Measurements from ENCODE around the gene WDR31. TPM values are rescaled to one million over a fixed set of nuclear protein-coding genes. Genes with fewer than 3 reads are reported as not detected.

Gene WDR31
- total and polyA plus RNA-seq, 2 experiments from 2014 or later: 4.1 to 5.4 TPM

DNA sequence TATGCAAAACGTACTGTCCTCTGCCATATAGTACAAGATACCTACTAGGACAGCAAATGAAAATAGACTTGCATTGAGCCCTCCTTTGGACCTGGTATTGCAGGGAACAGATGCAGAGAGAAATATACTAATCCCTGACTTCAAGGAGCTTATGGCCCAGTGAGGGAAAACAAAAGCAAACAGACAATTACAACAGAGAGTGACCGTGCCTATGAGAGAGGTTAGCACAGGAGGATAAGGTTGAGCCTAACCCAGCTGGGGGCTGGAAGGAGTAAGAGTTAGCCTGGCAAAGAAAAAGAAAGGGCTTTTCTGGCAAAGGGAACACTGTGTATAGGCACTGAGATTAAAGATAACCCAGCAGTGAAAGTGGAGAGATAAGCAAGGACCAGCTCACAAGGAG lies 70.2 kb downstream of the WDR31 start:
- DNase-seq (ENCODE audit: low read depth in 1 of 2, low spot score in 1 of 2): no peak
- no peaks in the 10 kb centered on the region for H3K9me3 ChIP-seq (ENCODE audit: low read depth)
- H3K36me3 ChIP-seq: peaks cover 36% of the 10 kb centered on the region
- TF ChIP-seq, protein P1, sequence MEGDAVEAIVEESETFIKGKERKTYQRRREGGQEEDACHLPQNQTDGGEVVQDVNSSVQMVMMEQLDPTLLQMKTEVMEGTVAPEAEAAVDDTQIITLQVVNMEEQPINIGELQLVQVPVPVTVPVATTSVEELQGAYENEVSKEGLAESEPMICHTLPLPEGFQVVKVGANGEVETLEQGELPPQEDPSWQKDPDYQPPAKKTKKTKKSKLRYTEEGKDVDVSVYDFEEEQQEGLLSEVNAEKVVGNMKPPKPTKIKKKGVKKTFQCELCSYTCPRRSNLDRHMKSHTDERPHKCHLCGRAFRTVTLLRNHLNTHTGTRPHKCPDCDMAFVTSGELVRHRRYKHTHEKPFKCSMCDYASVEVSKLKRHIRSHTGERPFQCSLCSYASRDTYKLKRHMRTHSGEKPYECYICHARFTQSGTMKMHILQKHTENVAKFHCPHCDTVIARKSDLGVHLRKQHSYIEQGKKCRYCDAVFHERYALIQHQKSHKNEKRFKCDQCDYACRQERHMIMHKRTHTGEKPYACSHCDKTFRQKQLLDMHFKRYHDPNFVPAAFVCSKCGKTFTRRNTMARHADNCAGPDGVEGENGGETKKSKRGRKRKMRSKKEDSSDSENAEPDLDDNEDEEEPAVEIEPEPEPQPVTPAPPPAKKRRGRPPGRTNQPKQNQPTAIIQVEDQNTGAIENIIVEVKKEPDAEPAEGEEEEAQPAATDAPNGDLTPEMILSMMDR (IDR thresholded peaks at IDR 0.05; ENCODE audit: low read depth, low read length): no peak
- H3K4me1 ChIP-seq (ENCODE audit: low read depth): peaks cover 3% of the 10 kb centered on the region
- H3K27me3 ChIP-seq: no peaks in the 10 kb centered on the region
- no peak overlapping the region for H3K4me3 ChIP-seq
- H3K27ac ChIP-seq: no peak overlapping the region

DNA sequence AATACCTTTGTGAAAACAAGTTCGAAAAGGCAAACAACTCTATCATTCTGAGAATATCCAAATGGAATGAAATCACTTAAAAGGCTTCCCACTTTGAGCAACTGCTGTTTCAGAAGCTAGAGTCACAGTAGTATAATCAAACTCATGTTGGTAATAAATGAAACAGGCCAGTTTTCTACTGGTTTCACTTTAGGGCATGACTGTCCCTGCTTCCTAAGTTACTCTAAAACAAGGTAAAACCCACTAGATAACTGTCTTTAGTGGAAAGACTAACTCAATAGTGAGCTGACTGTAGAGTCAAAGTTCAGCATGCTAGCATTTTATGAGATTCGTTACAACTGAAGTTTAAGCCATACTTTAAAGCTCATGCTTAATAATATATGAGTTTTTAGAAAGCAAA lies 70.7 kb downstream of the WDR31 start:
- Histone ChIP-seq H3K4me3 (no peak overlapping the region), H3K36me3 (peaks cover 36% of the 10 kb centered on the region), H3K9me3 (ENCODE audit: low read depth) (no peaks in the 10 kb centered on the region), H3K27me3 (no peaks in the 10 kb centered on the region), H3K27ac (no peak overlapping the region), H3K4me1 (ENCODE audit: low read depth) (peaks cover 2% of the 10 kb centered on the region)
- DNase-seq (ENCODE audit: low read depth in 1 of 2, low spot score in 1 of 2): no peak
- TF ChIP-seq, protein P1 (IDR thresholded peaks at IDR 0.05; ENCODE audit: low read depth, low read length): no peak

DNA sequence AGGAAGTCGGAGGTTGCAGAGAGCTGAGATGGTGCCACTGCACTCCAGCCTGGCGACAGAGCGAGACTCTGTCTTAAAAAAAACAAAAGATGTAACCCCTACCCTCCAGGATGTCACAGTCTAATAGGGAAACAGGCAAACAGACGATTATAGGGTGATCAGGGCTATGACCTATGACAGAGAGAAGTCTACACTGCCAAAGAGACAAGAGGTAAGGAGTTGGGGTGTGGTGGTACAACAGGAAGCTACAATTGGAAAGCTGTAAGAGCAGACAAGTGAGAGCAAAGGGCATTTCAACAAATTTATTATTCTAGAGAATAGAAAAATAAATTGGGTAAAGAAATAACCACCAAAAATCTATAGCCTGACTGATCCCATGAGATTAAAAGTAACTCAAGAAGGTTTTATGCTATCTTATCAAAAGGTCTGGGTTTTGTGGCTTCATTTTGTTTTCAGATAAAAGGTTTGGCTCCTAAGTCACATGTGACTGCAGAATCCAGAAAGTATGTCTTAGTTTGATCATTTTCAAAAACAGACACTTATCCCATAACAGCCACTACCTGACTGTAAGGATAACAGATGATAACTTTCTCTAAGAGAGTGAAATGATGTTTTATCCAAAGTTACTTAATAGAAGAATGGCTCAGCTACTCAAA lies 72.0 kb downstream of the WDR31 start:
- peaks cover 32% of the 10 kb centered on the region for H3K36me3 ChIP-seq
- no peak overlapping the region for H3K27ac ChIP-seq
- no peaks in the 10 kb centered on the region for H3K4me1 ChIP-seq (ENCODE audit: low read depth)
- no peak overlapping the region for H3K4me3 ChIP-seq
- no peaks in the 10 kb centered on the region for H3K27me3 ChIP-seq
- H3K9me3 ChIP-seq (ENCODE audit: low read depth): no peaks in the 10 kb centered on the region
- TF ChIP-seq, protein P1 (IDR thresholded peaks at IDR 0.05; ENCODE audit: low read depth, low read length): no peak
- no peak for DNase-seq (ENCODE audit: low read depth in 1 of 2, low spot score in 1 of 2)

DNA sequence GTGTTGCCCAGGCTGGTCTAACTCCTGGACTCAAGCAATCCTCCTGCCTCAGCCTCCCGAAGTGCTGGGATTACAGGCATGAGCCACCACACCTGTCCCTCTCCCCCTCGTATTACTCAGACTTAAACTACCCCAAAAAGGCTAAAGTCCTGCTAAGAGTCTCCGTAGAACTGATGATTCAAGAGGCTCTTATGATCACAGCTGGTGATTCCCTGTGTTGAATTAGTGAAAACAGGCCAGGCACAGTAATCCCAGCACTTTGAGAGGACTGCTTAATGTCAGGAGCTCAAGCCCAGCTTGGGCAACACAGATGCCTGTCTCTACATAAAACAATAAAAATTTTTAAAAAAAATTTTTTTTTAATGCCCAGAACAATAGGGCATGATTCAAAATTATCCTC lies 73.9 kb downstream of the WDR31 start:
- no peak for DNase-seq (ENCODE audit: low read depth in 1 of 2, low spot score in 1 of 2)
- no peaks in the 10 kb centered on the region for H3K4me1 ChIP-seq (ENCODE audit: low read depth)
- no peak overlapping the region for H3K4me3 ChIP-seq
- H3K9me3 ChIP-seq (ENCODE audit: low read depth): no peaks in the 10 kb centered on the region
- H3K27ac ChIP-seq: no peak overlapping the region
- no peaks in the 10 kb centered on the region for H3K27me3 ChIP-seq
- TF ChIP-seq, protein P1 (IDR thresholded peaks at IDR 0.05; ENCODE audit: low read depth, low read length): no peak
- peaks cover 22% of the 10 kb centered on the region for H3K36me3 ChIP-seq

Other genes with a start within 250 kb of the WDR31 start
- 2.7 and 4.6 TPM in 2 replicates for gene SLC31A2, start 189.3 kb downstream of the WDR31 start, total RNA-seq
- 2.9 and 4.1 TPM in 2 replicates for gene SLC31A2, start 189.3 kb downstream of the WDR31 start, polyA plus RNA-seq
- 17.6 and 20.6 TPM in 2 replicates for gene FKBP15, start 119.0 kb downstream of the WDR31 start, total RNA-seq
- 10.9 and 15.7 TPM in 2 replicates for gene FKBP15, start 119.0 kb downstream of the WDR31 start, polyA plus RNA-seq
- gene SLC31A1, start 118.7 kb downstream of the WDR31 start, total RNA-seq: 19.7 and 26.6 TPM in 2 replicates
- gene SLC31A1, start 118.7 kb downstream of the WDR31 start, polyA plus RNA-seq: 27.8 and 32.6 TPM in 2 replicates
- 29.7 and 33.9 TPM in 2 replicates for gene CDC26, start 64.7 kb downstream of the WDR31 start, total RNA-seq
- gene CDC26, start 64.7 kb downstream of the WDR31 start, polyA plus RNA-seq: 50.0 and 60.7 TPM in 2 replicates
- 20.6 and 21.1 TPM in 2 replicates for gene PRPF4, start 64.6 kb downstream of the WDR31 start, total RNA-seq
- 26.7 and 30.6 TPM in 2 replicates for gene PRPF4, start 64.6 kb downstream of the WDR31 start, polyA plus RNA-seq
- gene RNF183, start 36.9 kb downstream of the WDR31 start, total RNA-seq: 0.06 and 0.53 TPM in 2 replicates
- 0.40 and 0.49 TPM in 2 replicates for gene RNF183, start 36.9 kb downstream of the WDR31 start, polyA plus RNA-seq
- 0.32 and 1.2 TPM in 2 replicates for gene BSPRY, start 9.3 kb upstream of the WDR31 start, total RNA-seq
- 0.93 and 2.1 TPM in 2 replicates for gene BSPRY, start 9.3 kb upstream of the WDR31 start, polyA plus RNA-seq
- 44.6 and 45.5 TPM in 2 replicates for gene HDHD3, start 36.7 kb upstream of the WDR31 start, total RNA-seq
- gene HDHD3, start 36.7 kb upstream of the WDR31 start, polyA plus RNA-seq: 28.4 and 32.1 TPM in 2 replicates
- gene ALAD, start 61.0 kb upstream of the WDR31 start, total RNA-seq: 16.6 and 19.1 TPM in 2 replicates
- 17.3 and 20.3 TPM in 2 replicates for gene ALAD, start 61.0 kb upstream of the WDR31 start, polyA plus RNA-seq
- 36.5 TPM in 2 replicates for gene POLE3, start 70.4 kb upstream of the WDR31 start, total RNA-seq
- 45.5 and 54.0 TPM in 2 replicates for gene POLE3, start 70.4 kb upstream of the WDR31 start, polyA plus RNA-seq
- 0.42 and 2.3 TPM in 2 replicates for gene C9orf43, start 70.5 kb upstream of the WDR31 start, total RNA-seq
- 1.4 TPM in 1 of 2 replicates, not detected in the other for gene C9orf43, start 70.5 kb upstream of the WDR31 start, polyA plus RNA-seq
- 102 and 126 TPM in 2 replicates for gene RGS3, start 123.5 kb upstream of the WDR31 start, total RNA-seq
- gene RGS3, start 123.5 kb upstream of the WDR31 start, polyA plus RNA-seq: 94.7 and 94.9 TPM in 2 replicates

Measured in cardiac muscle cell (in vitro differentiated cells and primary cell).